Fibroblast of lung (primary cell): ENCODE data around the gene IGFN1.

Experiments
- EZH2 ChIP-seq: IDR thresholded peaks from 2 replicates; pipeline ENCODE4 v1.5.1; 2012; ENCODE audit warnings: low read length, control low read depth, mild to moderate bottlenecking; ENCODE audit errors: missing control alignments
- TF ChIP-seq, protein P1 (sequence below), 2 donors: IDR thresholded peaks in 1 of 2; conservative IDR thresholded peaks in 1 of 2; 1 replicate in 1 of 2; 2 replicates in 1 of 2; pipeline ENCODE4 v1.5.1; 2011 to 2012; ENCODE audit warnings: low read length in 2 of 2, control low read depth in 1 of 2, inconsistent platforms in 1 of 2, low read depth in 1 of 2, mild to moderate bottlenecking in 1 of 2

DNA sequence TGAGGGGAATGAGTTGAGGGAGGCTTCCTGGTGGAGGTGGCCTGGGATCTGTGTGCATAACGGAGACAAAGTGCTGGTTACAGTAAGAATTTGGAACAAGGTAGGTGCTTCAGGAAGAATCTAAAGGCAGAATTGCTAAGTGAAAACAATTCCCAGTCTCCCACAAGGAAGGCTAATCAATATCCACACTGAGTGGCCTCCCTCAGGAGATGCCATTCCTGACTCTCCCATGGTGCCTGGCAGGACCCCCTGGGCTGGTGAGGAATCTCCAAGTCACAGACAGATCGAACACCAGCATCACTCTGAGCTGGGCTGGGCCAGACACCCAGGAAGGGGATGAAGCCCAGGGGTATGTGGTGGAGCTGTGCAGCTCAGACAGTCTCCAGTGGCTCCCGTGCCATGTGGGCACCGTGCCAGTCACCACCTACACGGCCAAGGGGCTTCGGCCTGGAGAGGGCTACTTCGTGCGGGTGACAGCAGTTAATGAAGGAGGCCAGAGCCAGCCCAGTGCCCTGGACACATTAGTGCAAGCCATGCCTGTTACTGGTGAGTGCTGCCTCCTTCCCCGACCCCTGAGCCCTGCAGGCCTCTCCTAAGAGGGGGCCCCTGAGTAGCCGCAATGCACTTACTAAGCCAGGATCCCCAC lies 30.7 kb downstream of the IGFN1 start:
- TF ChIP-seq, protein P1, sequence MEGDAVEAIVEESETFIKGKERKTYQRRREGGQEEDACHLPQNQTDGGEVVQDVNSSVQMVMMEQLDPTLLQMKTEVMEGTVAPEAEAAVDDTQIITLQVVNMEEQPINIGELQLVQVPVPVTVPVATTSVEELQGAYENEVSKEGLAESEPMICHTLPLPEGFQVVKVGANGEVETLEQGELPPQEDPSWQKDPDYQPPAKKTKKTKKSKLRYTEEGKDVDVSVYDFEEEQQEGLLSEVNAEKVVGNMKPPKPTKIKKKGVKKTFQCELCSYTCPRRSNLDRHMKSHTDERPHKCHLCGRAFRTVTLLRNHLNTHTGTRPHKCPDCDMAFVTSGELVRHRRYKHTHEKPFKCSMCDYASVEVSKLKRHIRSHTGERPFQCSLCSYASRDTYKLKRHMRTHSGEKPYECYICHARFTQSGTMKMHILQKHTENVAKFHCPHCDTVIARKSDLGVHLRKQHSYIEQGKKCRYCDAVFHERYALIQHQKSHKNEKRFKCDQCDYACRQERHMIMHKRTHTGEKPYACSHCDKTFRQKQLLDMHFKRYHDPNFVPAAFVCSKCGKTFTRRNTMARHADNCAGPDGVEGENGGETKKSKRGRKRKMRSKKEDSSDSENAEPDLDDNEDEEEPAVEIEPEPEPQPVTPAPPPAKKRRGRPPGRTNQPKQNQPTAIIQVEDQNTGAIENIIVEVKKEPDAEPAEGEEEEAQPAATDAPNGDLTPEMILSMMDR (conservative IDR thresholded peaks at IDR 0.05 in 1 of 2, IDR thresholded peaks at IDR 0.05 in 1 of 2; ENCODE audit: low read depth in 1 of 2, low read length in 2 of 2), result no peak
- no peak for TF ChIP-seq EZH2
